CD4-positive, alpha-beta T cell (primary cell): ENCODE results near the gene GNA12. TPM values are rescaled to one million over a fixed set of nuclear protein-coding genes. Genes with fewer than 3 reads are reported as not detected.

Source experiments
- ATAC-seq: fragments of 200-7000 bp; cut with Tn5 transposase; one replicate; pipeline ENCODE4 v1.10.0; 2022; ENCODE audit warnings: mild to moderate bottlenecking; ENCODE audit not compliant: poor library complexity
- CTCF ChIA-PET: fragments of 350-600 bp; sonication (Branson Sonifier 250); formaldehyde crosslinking; loops from one replicate; lab custom pipeline; 2021; ENCODE audit warnings: antibody characterized with exemption, inconsistent platforms; lab: Charles Lee
- POLR2A ChIA-PET: fragments of 350-600 bp; sonication (Branson Sonifier 250); formaldehyde crosslinking; loops from one replicate; lab custom pipeline; 2021; ENCODE audit warnings: antibody characterized with exemption, inconsistent platforms; lab: Charles Lee
- DNase-seq, 14 experiments: peaks; one replicate each; pipeline ENCODE4 v3.0.0-alpha.2; 2013 to 2020; ENCODE audit warnings: mixed read lengths in 2 of 14
- H3K27ac ChIP-seq, 2 donors: one replicate each; pipeline versions ENCODE4 v1.5.1 to v1.7.0; 2013; ENCODE audit warnings: low read length in 2 of 2, low read depth in 1 of 2, mild to moderate bottlenecking in 1 of 2
- H3K27me3 ChIP-seq, 2 experiments: 1 replicate in 1 of 2; 2 replicates in 1 of 2; pipeline versions ENCODE4 v1.6.1 to v1.7.0; 2013; ENCODE audit warnings: low read length in 2 of 2, control low read depth in 1 of 2, mild to moderate bottlenecking in 1 of 2, moderate library complexity in 1 of 2; ENCODE audit not compliant: insufficient read depth in 2 of 2, control insufficient read depth in 1 of 2
- H3K36me3 ChIP-seq: one replicate; pipeline ENCODE4 v1.6.1; 2013; ENCODE audit warnings: low read length, control low read depth; ENCODE audit not compliant: insufficient read depth
- H3K4me1 ChIP-seq: one replicate; pipeline ENCODE4 v1.6.1; 2013; ENCODE audit warnings: low read length, control low read depth; ENCODE audit not compliant: insufficient read depth
- H3K4me3 ChIP-seq: one replicate; pipeline ENCODE4 v1.5.1; 2013; ENCODE audit warnings: mild to moderate bottlenecking, low read length, moderate library complexity
- H3K9me3 ChIP-seq, 2 experiments: 1 replicate in 1 of 2; 2 replicates in 1 of 2; pipeline versions ENCODE4 v1.6.1 to v1.7.0; 2013; ENCODE audit warnings: low read length in 2 of 2, mild to moderate bottlenecking in 2 of 2, control low read depth in 1 of 2, moderate library complexity in 1 of 2; ENCODE audit not compliant: control insufficient read depth in 1 of 2, insufficient read depth in 1 of 2
- H3K27ac Mint-ChIP-seq: one replicate; pipeline ENCODE4 v1.8.0; 2020; ENCODE audit warnings: mixed read lengths
- H3K27me3 Mint-ChIP-seq: one replicate; pipeline ENCODE4 v1.8.0; 2021; ENCODE audit warnings: mixed read lengths
- H3K36me3 Mint-ChIP-seq: one replicate; pipeline ENCODE4 v1.8.0; 2021; ENCODE audit warnings: low read depth, mixed read lengths
- H3K4me1 Mint-ChIP-seq: one replicate; pipeline ENCODE4 v1.8.0; 2021; ENCODE audit warnings: low read depth, mixed read lengths
- H3K4me3 Mint-ChIP-seq: one replicate; pipeline ENCODE4 v1.8.0; 2020; ENCODE audit warnings: mild to moderate bottlenecking, mixed read lengths
- H3K9me3 Mint-ChIP-seq: one replicate; pipeline ENCODE4 v1.8.0; 2020; ENCODE audit warnings: mixed read lengths
- intact Hi-C, 2 experiments: fragments of 100-400 bp; cut with DNase I in 1 of 2; cut with micrococcal nuclease in 1 of 2; formaldehyde crosslinking; loops; one replicate each; pipeline versions ENCODE4 v1.15.1 to v1.9.0; 2023 to 2025; cut with DNase I, micrococcal nuclease
- total RNA-seq, 174 experiments: library from RNA in 2 of 174; stranded (reverse) in 2 of 174; gene quantifications; one replicate each; pipeline ENCODE4 v1.2.3 and lab custom pipeline; 2021 to 2026
- TF ChIP-seq, protein P1 (sequence below): fragments of 200-600 bp; IDR thresholded peaks from one replicate; pipeline ENCODE4 v1.8.0; 2022; ENCODE audit warnings: antibody characterized with exemption, mild to moderate bottlenecking

The GNA12 gene
- total RNA-seq, 2 experiments from 2014 or later: 16.0 to 16.1 TPM

DNA sequence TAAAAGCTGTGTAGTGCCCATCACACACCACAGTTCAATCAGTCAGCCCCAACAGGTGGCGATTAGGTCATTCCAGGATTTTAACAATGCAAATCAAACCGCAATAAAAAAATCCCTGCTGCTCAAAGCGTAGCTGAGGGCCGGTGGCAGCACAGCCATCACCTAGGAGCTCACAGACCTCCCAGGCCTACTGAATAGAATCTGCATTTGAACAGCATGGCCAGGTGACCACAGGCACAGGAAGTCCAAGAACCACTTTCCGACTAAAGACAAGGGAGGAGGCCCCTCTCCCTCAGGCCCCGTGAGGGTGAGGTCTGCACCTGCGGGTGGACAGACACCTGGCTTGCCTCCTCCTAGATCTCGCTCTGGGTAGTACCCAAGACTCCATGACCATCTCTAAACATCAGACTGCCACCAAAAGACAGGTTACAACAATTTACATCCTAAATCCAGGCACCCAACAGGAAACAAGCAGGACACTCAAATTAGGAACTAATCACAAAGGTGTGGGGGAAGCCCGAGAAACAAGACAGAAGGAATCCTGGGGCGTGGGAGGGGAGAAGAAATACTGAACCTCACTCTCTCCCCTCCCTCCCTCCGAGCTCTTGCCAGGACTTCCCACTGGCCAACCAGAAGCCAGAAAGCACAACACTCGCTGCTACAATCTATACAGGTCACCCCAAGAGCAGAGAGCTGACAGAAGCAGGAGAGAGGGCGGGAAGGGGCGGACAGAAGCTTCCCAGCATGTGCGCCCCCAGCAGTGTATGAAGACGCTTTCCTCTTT, 19.2 kb downstream of the GNA12 start:
- intact Hi-C loops: no loop called here
- H3K36me3 Mint-ChIP-seq: peaks cover 20% of the 10 kb centered on the region
- Histone ChIP-seq H3K4me1 (peaks cover 3% of the 10 kb centered on the region), H3K4me3 (no peak overlapping the region), H3K27me3 (no peaks in the 10 kb centered on the region), H3K27ac (no peak overlapping the region), H3K9me3 (no peaks in the 10 kb centered on the region), H3K36me3 (no peaks in the 10 kb centered on the region)
- no peak overlapping the region for H3K27ac Mint-ChIP-seq
- ChIA-PET POLR2A (no interaction called here), CTCF (no interaction called here)
- H3K9me3 Mint-ChIP-seq: no peaks in the 10 kb centered on the region
- ATAC-seq: no peak
- peaks cover 53% of the 10 kb centered on the region for H3K4me1 Mint-ChIP-seq
- TF ChIP-seq, protein P1, sequence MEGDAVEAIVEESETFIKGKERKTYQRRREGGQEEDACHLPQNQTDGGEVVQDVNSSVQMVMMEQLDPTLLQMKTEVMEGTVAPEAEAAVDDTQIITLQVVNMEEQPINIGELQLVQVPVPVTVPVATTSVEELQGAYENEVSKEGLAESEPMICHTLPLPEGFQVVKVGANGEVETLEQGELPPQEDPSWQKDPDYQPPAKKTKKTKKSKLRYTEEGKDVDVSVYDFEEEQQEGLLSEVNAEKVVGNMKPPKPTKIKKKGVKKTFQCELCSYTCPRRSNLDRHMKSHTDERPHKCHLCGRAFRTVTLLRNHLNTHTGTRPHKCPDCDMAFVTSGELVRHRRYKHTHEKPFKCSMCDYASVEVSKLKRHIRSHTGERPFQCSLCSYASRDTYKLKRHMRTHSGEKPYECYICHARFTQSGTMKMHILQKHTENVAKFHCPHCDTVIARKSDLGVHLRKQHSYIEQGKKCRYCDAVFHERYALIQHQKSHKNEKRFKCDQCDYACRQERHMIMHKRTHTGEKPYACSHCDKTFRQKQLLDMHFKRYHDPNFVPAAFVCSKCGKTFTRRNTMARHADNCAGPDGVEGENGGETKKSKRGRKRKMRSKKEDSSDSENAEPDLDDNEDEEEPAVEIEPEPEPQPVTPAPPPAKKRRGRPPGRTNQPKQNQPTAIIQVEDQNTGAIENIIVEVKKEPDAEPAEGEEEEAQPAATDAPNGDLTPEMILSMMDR: no peak
- DNase-seq: no peak
- no peaks in the 10 kb centered on the region for H3K27me3 Mint-ChIP-seq
- H3K4me3 Mint-ChIP-seq: no peak overlapping the region

DNA sequence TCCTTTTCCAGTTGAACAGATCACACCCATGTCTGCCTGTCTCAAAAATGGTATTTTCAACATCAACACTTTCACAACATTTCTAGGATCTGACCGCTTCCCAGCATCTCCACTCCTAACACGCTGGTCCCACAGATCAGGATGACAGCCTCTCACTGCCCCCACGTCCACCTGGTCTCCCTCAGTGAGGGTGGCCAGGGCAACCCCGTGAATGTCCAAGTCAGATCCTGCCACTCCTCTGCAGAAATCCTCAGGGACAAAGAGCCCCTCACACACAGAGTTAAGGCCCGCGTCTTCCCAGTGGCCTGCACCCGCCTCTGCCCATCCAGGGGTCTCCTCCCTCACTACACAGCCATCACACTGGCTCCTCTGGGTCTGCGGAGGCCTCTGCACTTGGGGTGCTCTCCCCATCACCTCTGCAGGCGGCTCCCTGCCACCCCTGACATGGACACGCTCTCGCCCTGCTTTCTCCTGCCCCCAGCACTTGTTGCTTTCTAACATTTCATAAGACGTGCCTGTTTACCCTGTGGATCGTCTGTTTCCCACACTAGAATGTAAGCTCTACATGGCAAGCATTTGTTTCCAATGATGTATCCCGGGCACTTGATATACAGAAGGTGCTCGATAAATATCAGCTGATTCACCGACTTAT, 20.0 kb downstream of the GNA12 start:
- Histone ChIP-seq H3K4me1 (peaks cover 3% of the 10 kb centered on the region), H3K27me3 (no peaks in the 10 kb centered on the region), H3K27ac (no peak overlapping the region), H3K4me3 (no peak overlapping the region), H3K36me3 (peaks cover 2% of the 10 kb centered on the region), H3K9me3 (no peaks in the 10 kb centered on the region)
- TF ChIP-seq, protein P1: no peak
- Mint-ChIP-seq H3K9me3 (no peaks in the 10 kb centered on the region), H3K4me3 (no peak overlapping the region), H3K27ac (no peak overlapping the region), H3K27me3 (no peaks in the 10 kb centered on the region), H3K4me1 (peaks cover 46% of the 10 kb centered on the region), H3K36me3 (peaks cover 13% of the 10 kb centered on the region)
- ATAC-seq: no peak
- no peak for DNase-seq
- intact Hi-C loops: no loop called here
- CTCF ChIA-PET: no interaction called here
- POLR2A ChIA-PET: interaction anchor here (0.5 kb wide), 1 partner anchor 22 kb away, joined by 3 read pairs; no protein-coding TSS in a partner anchor

DNA sequence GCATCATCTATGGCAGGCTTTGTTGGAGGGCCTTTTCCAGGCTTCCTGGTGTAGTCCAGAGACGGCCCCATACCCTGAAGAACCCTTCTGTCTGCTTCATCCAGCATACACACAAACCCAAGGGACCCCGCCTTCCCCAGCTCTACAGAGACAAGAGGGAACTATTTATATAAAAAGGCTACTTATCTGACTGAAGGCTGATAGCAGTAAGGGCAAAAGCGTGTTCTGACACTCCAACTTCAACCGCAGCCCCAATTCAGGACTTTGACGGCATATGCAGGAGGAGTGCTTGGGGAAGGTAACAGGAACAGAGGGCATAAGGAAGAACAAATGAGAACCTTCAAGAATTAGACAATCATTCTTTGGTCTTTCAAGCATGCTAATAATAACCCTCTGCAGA, 21.0 kb downstream of the GNA12 start:
- TF ChIP-seq, protein P1: no peak
- no peaks in the 10 kb centered on the region for H3K27me3 ChIP-seq
- no peak overlapping the region for H3K27ac Mint-ChIP-seq
- no peak for DNase-seq
- H3K9me3 ChIP-seq: peaks cover 0 to 3% of the 10 kb centered on the region in 2 experiments
- peaks cover 43% of the 10 kb centered on the region for H3K4me1 Mint-ChIP-seq
- no peak overlapping the region for H3K27ac ChIP-seq
- no peaks in the 10 kb centered on the region for H3K9me3 Mint-ChIP-seq
- H3K36me3 Mint-ChIP-seq: peaks cover 10% of the 10 kb centered on the region
- ATAC-seq: no peak
- no peaks in the 10 kb centered on the region for H3K27me3 Mint-ChIP-seq
- no peak overlapping the region for H3K4me3 Mint-ChIP-seq
- intact Hi-C loops: no loop called here
- H3K4me3 ChIP-seq: no peak overlapping the region
- CTCF ChIA-PET: no interaction called here
- H3K36me3 ChIP-seq: peaks cover 2% of the 10 kb centered on the region
- peaks cover 3% of the 10 kb centered on the region for H3K4me1 ChIP-seq
- POLR2A ChIA-PET: no interaction called here
